HL-60/S4 treated with retinoic acid at 250 ng/mL for 4 days and 3 days (cell line): Measurements from ENCODE around the gene TCERG1L.
"Not testable (repeated sequence)": the region's sequence is repeated elsewhere in the genome, so short reads cannot be mapped to it uniquely, and the experiment has no call there.

ENCODE experiments used
- in situ Hi-C: fragments of 300-500 bp; cut with MboI; formaldehyde crosslinking; loops from 2 replicates; pipeline ENCODE4 v1.7.0; 2022; ENCODE audit warnings: low sequenced_read_pairs

TCERG1L gene

GRCh38 chr10:131250454-131251145, 60.9 kb downstream of the TCERG1L start:
- in situ Hi-C loops, result no loop called here

DNA sequence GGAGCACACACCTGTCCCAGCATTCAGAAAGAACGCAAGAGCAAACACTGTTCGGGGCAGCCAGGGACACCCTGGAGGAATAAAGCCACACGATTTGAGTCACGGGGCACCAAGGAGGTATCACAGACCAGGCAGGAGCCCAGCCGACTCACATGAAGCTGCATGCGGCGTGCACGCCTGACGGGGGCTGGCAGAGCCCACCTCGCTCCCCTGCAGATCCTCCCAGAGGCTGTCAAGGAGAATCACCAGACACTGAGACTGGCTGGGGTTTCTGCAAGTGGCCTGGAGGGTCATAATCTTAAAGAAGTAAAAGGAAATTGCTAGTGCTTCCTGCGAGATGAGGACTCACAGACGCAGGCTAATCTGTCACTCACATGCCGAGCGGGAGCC, 61.6 kb downstream of the TCERG1L start:
- in situ Hi-C loops, result no loop called here

- in situ Hi-C loops, result no loop called here
Observed at GRCh38 chr10:131249238-131249954, 62.1 kb downstream of the TCERG1L start.

DNA sequence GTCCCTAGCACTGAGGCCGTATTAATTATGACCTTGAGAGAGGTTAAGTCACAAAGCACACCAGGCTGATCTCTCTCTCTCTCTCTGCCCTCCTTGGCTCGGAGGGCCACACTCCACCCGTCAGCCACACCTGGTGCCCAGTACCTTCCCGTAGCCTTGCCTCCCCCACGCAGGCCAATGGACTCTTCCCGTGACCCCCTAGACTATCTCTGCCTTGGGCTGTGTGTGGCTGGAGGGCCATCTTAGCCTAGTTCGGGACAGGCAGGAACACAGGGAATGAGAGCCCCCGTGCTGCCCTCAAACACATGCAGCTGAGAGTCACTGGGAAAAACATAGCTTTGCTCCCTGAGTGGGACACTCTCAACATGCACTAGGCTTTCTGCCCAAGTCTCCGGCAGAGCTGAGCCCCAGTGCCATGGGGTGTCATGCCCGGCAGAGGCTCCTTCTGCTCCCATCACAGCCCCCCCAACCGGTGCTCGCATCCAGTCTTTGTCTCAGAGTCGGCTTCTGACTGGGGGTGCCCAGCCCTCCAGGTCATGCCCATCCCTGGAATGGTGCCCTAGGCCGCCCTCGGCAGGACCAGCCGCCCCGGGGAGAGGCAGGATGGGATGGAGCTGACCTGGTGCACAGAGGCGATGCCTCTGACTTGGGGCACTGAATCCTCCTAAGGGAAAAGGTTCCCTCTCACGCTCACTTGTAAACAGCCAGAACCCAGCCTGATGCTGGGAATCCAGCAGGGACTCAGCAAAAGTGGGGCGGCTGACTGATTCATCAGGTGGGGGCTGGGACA, 63.0 kb downstream of the TCERG1L start:
- in situ Hi-C loops, result no loop called here

GRCh38 chr10:131247873-131248272, 63.6 kb downstream of the TCERG1L start:
- in situ Hi-C loops, result no loop called here

DNA sequence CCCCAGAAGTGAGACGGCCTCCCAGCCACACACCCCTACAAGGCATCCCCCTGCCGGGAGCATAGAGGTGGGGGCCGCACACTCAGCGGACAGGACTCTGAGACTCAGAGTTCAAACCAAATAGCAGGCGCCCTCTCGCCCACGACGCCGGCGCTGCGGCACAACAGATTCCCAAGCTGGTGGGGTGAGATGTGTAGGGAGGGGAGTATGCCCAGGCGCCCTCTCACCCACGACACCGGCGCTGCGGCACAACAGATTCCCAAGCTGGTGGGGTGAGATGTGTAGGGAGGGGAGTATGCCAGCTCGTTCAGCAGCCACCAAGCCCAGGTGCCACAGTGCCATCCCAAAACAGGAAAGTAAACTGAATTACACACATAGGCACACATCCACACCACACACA, 64.7 kb downstream of the TCERG1L start:
- in situ Hi-C loops, result no loop called here

DNA sequence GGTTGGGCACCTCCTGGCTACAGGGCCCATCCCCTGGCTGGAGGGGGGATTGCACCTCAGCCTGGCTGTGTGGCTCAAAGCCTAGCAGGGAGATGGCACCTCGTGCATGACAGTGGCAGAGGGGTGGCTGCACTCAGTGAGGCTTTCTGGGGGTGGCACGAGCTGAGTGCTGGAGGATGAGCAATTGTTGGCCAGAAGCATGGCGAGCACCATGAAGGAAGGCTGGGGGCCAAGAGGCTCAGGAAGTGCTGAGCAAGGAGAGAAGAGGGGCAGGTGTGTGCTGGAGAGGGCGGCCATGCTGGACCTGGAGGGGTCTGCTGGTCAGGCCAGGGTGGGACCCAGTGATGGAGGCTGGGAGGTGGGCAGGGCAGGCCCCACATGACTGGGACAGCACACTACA, 65.4 kb downstream of the TCERG1L start:
- in situ Hi-C loops, result no loop called here

- in situ Hi-C loops, result no loop called here
Observed at GRCh38 chr10:131245475-131246059, 66.0 kb downstream of the TCERG1L start.

DNA sequence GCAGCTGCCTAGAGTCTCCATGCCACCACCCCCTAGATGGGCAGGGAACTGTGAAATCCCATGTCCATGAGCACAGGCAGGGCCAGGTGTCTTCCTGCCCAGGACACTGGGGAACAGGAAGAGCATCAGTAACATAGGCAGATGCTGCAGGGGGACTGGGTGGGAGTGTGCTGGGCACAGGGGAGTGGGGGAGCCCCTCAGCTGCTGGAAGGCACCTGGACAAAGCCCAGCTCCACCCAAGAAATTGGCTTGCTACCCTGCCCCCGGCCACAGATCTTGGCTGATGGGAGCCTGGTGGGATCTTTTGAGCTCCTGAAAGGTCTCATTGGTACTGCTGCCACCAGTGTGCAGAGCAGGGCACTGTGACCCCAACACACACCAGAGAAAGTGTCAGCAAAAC, 66.7 kb downstream of the TCERG1L start:
- in situ Hi-C loops, result no loop called here

GRCh38 chr10:131243076-131243475, 68.4 kb downstream of the TCERG1L start:
- in situ Hi-C loops, result no loop called here

GRCh38 chr10:131242007-131242406, 69.5 kb downstream of the TCERG1L start:
- in situ Hi-C loops, result no loop called here

DNA sequence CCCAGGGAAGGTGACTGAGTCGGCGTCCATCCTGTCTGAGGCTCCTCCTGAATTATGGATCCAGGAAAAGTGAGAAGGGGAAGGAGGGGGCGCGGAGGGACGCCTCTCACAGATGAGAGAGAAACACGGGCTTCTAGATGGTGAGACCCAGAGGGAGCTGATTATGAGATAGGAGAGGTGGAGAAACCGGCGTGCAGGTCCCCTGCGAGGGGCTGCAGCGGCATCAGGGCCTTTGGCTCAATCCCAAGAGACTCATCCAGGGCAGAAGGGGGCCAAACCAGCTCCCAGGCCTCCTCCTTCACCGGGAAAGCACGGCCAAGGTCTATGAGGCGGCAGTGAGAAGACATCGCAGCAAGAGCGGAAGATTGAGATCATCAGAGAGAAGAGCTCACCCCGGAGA, 70.8 kb downstream of the TCERG1L start:
- in situ Hi-C loops, result no loop called here

- in situ Hi-C loops, result no loop called here
Observed at GRCh38 chr10:131239926-131240325, 71.6 kb downstream of the TCERG1L start.

GRCh38 chr10:131239450-131239849, 72.1 kb downstream of the TCERG1L start:
- in situ Hi-C loops, result no loop called here

DNA sequence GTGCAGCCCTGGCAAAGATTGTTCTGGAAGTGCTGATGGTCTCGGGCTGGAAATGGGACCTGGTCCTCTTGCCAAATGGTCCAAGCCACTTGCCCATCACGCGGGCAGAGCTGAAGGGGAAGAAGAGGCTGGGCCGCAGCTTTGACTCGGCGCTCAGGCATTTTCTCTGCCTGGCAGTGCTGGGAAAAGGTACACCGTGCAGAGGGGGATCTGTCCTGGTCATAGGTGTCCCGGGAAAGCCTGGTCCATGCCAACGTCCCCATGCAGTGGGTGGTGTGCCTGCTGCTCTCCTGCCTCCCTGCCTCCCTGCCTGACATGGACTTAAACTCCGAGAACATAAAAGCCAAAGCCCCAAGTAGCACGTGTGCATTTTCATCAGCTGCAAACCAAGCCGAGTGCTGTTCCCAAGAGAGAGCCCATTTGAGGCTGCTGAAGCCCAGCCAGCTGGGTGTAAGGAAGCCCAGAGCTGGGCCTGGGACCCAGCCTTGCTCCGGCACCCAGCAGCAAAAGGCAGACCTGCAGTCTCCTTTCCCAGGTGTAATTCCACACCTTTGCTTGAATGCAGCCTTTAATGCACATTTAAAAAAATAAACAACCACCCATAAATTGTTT, 72.7 kb downstream of the TCERG1L start:
- in situ Hi-C loops, result no loop called here

DNA sequence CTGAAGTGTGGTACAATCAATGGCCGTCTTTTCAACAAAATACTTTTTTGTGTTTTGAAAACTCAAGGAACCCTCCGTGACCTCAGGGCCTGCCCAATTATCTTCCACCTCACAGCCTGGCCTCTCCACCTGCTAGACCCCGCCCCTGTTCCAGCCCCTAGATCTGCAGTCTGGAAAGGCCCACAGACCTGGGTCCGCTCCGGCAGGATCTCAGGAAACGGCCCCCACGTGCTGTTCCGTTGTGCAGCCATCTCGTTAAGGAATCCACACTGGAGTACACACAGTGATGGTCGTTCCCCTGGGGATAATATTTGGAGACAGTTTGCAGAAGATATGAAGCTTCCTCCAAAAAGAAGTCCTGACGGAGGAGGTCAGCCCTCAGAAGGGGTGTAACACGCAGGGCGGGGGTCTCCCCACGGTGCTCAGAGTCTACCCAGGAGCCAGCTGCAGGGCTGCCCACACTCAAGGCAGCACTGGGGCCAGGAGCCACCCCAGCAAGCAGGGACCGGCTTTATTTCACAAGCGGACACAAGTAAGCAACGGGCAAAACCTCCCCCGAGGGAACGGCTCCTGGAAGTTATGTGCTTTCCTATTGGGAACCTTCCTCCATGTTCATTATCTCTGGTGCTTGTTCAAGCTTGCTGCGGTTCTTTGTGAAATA, 73.4 kb downstream of the TCERG1L start:
- in situ Hi-C loops, result no loop called here

DNA sequence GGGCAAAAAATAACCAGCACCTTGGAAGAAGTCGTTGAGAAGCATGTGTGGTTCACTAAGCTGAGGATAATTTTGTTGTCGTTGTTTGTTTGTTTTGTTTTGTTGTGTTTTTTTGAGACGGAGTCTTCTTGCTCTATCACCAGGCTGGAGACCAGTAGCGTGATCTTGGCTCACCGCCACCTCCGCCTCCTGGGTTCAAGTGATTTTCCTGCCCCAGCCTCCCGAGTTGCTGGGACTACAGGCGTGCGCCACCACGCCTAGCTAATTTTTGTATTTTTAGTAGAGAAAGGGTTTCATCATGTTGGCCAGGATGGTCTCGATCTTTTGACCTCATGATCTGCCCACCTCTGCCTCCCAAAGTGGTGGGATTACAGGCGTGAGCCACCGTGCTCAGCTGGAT, 76.9 kb downstream of the TCERG1L start:
- in situ Hi-C loops, result not testable (repeated sequence)

- in situ Hi-C loops, result no loop called here
Observed at GRCh38 chr10:131233611-131234258, 77.8 kb downstream of the TCERG1L start.

GRCh38 chr10:131231965-131232541, 79.5 kb downstream of the TCERG1L start:
- in situ Hi-C loops, result no loop called here
